Measurements from ENCODE around the gene GPR65. TPM values are rescaled to one million over a fixed set of nuclear protein-coding genes. Genes with fewer than 3 reads are reported as not detected.
"Not testable (repeated sequence)": the region's sequence is repeated elsewhere in the genome, so short reads cannot be mapped to it uniquely, and the experiment has no call there.

Gene GPR65
- total RNA-seq, 1 donor from 2014 or later: not detected

DNA sequence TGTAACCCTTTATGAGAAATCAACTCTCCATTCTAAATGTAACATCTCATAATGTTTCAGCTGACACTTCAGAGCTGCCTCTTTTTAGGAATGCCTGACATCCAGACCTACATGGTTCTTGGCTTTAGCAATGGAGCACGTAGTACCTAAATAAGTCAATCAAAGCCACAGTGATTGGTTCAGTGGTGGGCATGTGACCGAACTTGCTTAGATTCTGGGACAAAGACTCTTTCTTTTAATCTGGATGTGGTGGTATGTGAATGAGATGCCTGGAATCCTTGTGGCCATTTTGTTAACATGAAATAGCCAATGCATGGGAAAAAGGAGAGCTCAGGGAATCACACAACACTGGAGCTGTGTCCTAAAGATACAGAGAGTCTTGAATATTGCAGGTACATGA is 11.8 kb downstream of the GPR65 start:
- TF ChIP-seq, protein P1, sequence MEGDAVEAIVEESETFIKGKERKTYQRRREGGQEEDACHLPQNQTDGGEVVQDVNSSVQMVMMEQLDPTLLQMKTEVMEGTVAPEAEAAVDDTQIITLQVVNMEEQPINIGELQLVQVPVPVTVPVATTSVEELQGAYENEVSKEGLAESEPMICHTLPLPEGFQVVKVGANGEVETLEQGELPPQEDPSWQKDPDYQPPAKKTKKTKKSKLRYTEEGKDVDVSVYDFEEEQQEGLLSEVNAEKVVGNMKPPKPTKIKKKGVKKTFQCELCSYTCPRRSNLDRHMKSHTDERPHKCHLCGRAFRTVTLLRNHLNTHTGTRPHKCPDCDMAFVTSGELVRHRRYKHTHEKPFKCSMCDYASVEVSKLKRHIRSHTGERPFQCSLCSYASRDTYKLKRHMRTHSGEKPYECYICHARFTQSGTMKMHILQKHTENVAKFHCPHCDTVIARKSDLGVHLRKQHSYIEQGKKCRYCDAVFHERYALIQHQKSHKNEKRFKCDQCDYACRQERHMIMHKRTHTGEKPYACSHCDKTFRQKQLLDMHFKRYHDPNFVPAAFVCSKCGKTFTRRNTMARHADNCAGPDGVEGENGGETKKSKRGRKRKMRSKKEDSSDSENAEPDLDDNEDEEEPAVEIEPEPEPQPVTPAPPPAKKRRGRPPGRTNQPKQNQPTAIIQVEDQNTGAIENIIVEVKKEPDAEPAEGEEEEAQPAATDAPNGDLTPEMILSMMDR (IDR thresholded peaks at IDR 0.05): no peak
- H3K27me3 Mint-ChIP-seq (ENCODE audit: unreplicated experiment): peaks cover 18% of the 10 kb centered on the region
- no peaks in the 10 kb centered on the region for H3K4me1 Mint-ChIP-seq (ENCODE audit: unreplicated experiment)
- no peak overlapping the region for H3K4me3 Mint-ChIP-seq (ENCODE audit: unreplicated experiment)
- no peaks in the 10 kb centered on the region for H3K36me3 Mint-ChIP-seq (ENCODE audit: unreplicated experiment)
- no peaks in the 10 kb centered on the region for H3K9me3 Mint-ChIP-seq (ENCODE audit: unreplicated experiment)
- no peak overlapping the region for H3K27ac Mint-ChIP-seq (ENCODE audit: unreplicated experiment)
- DNase-seq (ENCODE audit: extremely low spot score, unreplicated experiment): no peak

DNA sequence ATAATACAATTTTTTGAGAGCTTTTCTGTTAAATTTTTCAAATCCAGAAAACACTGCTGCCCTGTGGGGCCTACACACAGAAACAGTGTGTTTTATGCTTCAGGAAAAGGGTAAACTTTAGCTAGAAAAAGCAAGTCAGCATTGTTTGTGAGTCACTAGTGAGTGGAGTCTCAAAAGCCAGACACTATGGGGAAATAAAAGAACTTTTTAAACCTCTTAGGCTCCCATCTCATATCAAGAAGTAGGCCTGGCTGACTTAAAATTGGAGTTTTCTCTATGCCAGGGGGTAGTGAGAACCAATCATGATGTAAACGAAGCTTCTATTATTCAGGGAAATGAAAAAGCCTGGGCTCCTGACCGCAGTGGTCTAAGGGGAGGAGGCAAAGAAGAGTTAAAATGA is 12.6 kb downstream of the GPR65 start:
- no peaks in the 10 kb centered on the region for H3K9me3 Mint-ChIP-seq (ENCODE audit: unreplicated experiment)
- no peaks in the 10 kb centered on the region for H3K4me1 Mint-ChIP-seq (ENCODE audit: unreplicated experiment)
- H3K36me3 Mint-ChIP-seq (ENCODE audit: unreplicated experiment): no peaks in the 10 kb centered on the region
- H3K4me3 Mint-ChIP-seq (ENCODE audit: unreplicated experiment): no peak overlapping the region
- no peak for DNase-seq (ENCODE audit: extremely low spot score, unreplicated experiment)
- TF ChIP-seq, protein P1 (IDR thresholded peaks at IDR 0.05): no peak
- no peak overlapping the region for H3K27ac Mint-ChIP-seq (ENCODE audit: unreplicated experiment)
- peaks cover 15% of the 10 kb centered on the region for H3K27me3 Mint-ChIP-seq (ENCODE audit: unreplicated experiment)

DNA sequence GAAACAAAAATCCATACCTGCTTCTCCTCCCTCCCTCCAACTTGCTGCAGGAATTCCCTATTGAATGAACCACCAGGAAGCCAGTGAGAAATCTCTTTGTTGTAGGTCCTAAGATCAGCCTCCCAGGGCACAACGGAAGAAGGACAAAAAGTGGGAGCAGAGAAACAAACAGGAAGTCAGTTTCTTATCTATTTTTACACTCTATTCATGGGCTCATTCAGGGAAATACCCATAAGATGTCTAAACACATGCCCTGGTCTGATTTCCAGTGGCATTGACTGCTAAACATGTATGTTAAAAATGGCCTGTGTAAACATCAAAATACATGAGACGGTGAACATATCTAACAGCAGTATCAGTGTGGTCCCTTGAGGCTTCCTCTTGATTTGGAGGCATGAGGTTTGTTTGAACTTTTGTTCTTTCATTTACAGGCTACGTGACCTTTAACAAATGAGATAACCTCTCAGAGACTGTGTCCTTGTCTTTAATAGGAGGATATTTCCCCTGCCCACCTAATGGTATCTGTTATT is 18.8 kb downstream of the GPR65 start:
- Mint-ChIP-seq H3K27ac (ENCODE audit: unreplicated experiment) (no peak overlapping the region), H3K9me3 (ENCODE audit: unreplicated experiment) (no peaks in the 10 kb centered on the region), H3K4me3 (ENCODE audit: unreplicated experiment) (no peak overlapping the region), H3K27me3 (ENCODE audit: unreplicated experiment) (peaks cover 17% of the 10 kb centered on the region), H3K36me3 (ENCODE audit: unreplicated experiment) (no peaks in the 10 kb centered on the region), H3K4me1 (ENCODE audit: unreplicated experiment) (no peaks in the 10 kb centered on the region)
- TF ChIP-seq, protein P1 (IDR thresholded peaks at IDR 0.05): no peak
- DNase-seq (ENCODE audit: extremely low spot score, unreplicated experiment): no peak

DNA sequence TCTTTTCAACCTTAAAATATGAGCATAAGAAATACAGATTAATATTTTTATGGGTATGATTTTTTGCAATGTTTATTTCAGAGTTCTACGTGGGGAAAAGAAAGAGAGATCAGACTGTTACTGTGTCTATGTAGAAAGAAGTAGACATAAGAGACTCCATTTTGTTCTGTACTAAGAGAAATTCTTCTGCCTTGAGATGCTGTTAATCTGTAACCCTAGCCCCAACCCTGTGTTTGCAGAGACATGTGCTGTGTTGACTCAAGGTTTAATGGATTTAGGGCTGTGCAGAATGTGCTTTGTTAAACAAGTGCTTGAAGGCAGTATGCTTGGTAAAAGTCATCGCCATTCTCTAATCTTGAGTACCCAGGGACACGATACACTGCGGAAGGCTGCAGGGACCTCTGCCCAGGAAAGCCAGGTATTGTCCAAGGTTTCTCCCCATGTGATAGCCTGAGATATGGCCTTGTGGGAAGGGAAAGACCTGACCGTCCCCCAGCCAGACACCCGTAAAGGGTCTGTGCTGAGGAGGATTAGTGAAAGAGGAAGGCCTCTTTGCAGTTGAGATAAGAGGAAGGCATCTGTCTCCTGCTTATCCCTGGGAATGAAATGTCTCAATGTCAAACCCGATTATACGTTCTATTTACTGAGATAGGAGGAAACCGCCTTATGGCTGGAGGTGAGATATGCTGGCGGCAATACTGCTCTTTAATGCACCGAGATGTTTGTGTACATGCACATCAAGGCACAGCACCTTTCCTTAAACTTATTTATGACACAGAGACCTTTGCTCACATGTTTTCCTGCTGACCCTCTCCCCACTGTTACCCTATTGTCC is 19.5 kb downstream of the GPR65 start:
- peaks cover 16% of the 10 kb centered on the region for H3K27me3 Mint-ChIP-seq (ENCODE audit: unreplicated experiment)
- H3K36me3 Mint-ChIP-seq (ENCODE audit: unreplicated experiment); H3K27ac Mint-ChIP-seq (ENCODE audit: unreplicated experiment); H3K9me3 Mint-ChIP-seq (ENCODE audit: unreplicated experiment); H3K4me3 Mint-ChIP-seq (ENCODE audit: unreplicated experiment); H3K4me1 Mint-ChIP-seq (ENCODE audit: unreplicated experiment); DNase-seq (ENCODE audit: extremely low spot score, unreplicated experiment): not testable (repeated sequence)

DNA sequence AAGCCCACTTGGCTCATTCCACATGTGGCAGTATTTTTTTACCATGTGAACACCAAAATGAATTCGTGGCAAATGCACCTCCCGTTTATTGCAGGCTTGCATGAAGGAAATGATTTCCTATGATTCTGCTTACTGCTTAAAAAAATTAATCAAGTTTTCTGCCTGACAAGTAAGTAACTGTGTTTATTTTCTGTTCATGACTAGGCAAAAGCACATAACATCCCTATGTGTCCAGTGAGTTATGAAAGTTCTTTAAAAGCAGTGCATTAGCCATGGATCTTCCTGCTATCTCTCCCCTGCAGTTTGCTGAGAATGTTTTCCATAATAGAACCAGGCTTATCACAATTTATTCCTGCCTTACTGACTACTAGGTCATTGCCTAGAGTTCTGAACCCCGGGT is 20.4 kb downstream of the GPR65 start:
- Mint-ChIP-seq H3K36me3 (ENCODE audit: unreplicated experiment) (no peaks in the 10 kb centered on the region), H3K4me1 (ENCODE audit: unreplicated experiment) (no peaks in the 10 kb centered on the region), H3K9me3 (ENCODE audit: unreplicated experiment) (no peaks in the 10 kb centered on the region), H3K27ac (ENCODE audit: unreplicated experiment) (no peak overlapping the region), H3K27me3 (ENCODE audit: unreplicated experiment) (peaks cover 12% of the 10 kb centered on the region), H3K4me3 (ENCODE audit: unreplicated experiment) (no peak overlapping the region)
- TF ChIP-seq, protein P1 (IDR thresholded peaks at IDR 0.05): no peak
- DNase-seq (ENCODE audit: extremely low spot score, unreplicated experiment): no peak

All from osteocyte (in vitro differentiated cells).